Activated naive CD8-positive, alpha-beta T cell treated with anti-CD3 and anti-CD28 coated beads, Interleukin-2, amount 50 U/mL, for 24 hours (primary cell): ENCODE data around the gene MAPK1.
A peak's percentile ranks its signal among the peaks of the same experiment; 100 is the strongest.
"Not testable (repeated sequence)": the region's sequence is repeated elsewhere in the genome, so short reads cannot be mapped to it uniquely, and the experiment has no call there.

ENCODE experiments used
- ATAC-seq: fragments of 150-1000 bp; cut with Tn5 transposase; one replicate; pipeline ENCODE4 v1.10.0; 2021
- DNase-seq: peaks from one replicate; pipeline ENCODE4 v3.0.0; 2021
- H3K27ac Mint-ChIP-seq: one replicate; pipeline ENCODE4 v1.8.0; 2021; ENCODE audit warnings: mild to moderate bottlenecking, mixed read lengths
- H3K27me3 Mint-ChIP-seq: one replicate; pipeline ENCODE4 v1.8.0; 2021; ENCODE audit warnings: mixed read lengths
- H3K36me3 Mint-ChIP-seq: one replicate; pipeline ENCODE4 v1.8.0; 2021; ENCODE audit warnings: low read depth, mixed read lengths
- H3K4me1 Mint-ChIP-seq: one replicate; pipeline ENCODE4 v1.8.0; 2021; ENCODE audit warnings: mixed read lengths
- H3K4me3 Mint-ChIP-seq: one replicate; pipeline ENCODE4 v1.8.0; 2021; ENCODE audit warnings: mild to moderate bottlenecking, moderate library complexity, mixed read lengths
- H3K9me3 Mint-ChIP-seq: one replicate; pipeline ENCODE4 v1.8.0; 2021; ENCODE audit warnings: mixed read lengths

Gene MAPK1

GRCh38 chr22:21867528-21868266 lies at the start of gene MAPK1:
TSS of gene MAPK1 (minus strand) at chr22:21867645. CDS start at chr22:21867440, 205 bp downstream.
- H3K27ac Mint-ChIP-seq: peak within 1 kb of the TSS; percentile 99
- H3K4me3 Mint-ChIP-seq: peak within 1 kb of the TSS; percentile 96
- H3K27me3 Mint-ChIP-seq: no peaks in the 10 kb centered on the region

GRCh38 chr22:21916309-21916918 lies 49.0 kb upstream of the MAPK1 start:
- Mint-ChIP-seq H3K36me3 (no peaks in the 10 kb centered on the region), H3K27me3 (no peaks in the 10 kb centered on the region), H3K27ac (no peak overlapping the region), H3K4me3 (no peak overlapping the region), H3K9me3 (no peaks in the 10 kb centered on the region), H3K4me1 (no peaks in the 10 kb centered on the region)
- no peak for ATAC-seq
- DNase-seq: no peak

More at GRCh38 chr22:21867528-21868266, at the start of gene MAPK1:
- peak; percentile 94 for ATAC-seq
- Mint-ChIP-seq H3K36me3 (peaks cover 14% of the 10 kb centered on the region), H3K9me3 (peaks cover 4% of the 10 kb centered on the region), H3K4me1 (peaks cover 48% of the 10 kb centered on the region)
- peak; percentile 96 for DNase-seq

DNA sequence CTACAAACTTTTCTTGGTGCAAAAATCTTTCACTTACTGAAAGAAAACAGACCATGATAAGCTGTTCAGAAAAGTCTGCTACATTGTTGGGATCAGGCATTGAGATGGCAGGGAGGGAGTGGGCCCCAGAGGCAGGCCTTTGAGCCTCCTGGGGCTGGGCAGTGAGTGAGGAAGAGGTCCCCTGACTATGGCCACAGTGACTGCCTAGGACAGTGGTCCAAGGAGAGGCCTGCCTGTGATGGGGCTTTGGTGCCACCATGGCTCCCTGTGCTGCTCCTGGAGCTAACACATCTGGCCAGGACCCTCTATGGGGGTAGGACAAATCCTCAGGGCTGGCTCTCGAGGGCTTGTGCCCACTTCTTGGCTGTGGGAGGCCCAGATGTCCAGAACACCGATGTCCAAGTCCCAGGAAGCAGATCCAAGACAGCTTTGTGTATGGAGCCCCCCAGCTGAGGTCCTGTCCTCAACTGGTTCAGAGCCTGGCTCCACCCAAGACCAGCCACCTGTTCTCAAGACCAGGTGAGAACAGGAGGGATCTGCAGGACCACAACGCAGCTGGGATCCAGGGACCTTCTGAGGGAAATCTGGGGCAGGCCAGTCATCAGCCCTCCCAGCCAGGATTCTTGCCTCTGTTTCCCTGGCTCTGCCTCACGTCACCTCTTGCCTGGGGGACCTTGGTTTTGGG lies 48.3 kb upstream of the MAPK1 start:
- no peak for ATAC-seq

DNA sequence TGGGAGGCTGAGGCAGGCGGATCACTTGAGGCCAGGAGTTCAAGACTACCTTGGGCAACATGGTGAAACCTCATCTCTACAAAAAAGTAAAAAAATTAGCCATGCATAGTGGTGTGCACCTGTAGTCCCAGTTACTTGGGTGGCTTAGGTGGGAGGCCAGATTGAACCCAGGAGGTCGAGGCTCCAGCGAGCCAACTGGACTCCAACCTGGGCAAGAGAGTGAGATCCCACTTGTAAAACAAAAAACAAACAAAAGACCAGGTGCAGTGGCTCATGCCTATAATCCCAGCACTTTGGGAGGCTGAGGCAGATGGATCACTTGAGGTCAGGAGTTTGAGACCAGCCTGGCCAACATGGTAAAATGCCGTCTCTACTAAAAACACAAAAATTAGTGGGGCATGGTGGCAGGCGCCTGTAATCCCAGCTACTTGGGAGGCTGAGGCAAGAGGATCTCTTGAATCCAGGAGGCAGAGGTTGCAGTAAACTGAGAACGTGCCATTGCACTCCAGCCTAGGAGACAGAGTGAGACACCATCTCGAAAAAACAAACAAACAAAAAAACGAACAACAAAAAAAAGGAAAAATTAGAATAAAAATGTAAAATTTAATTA lies 46.7 kb upstream of the MAPK1 start:
- not testable (repeated sequence) for H3K9me3 Mint-ChIP-seq, H3K4me3 Mint-ChIP-seq, DNase-seq, H3K36me3 Mint-ChIP-seq, H3K27ac Mint-ChIP-seq, H3K27me3 Mint-ChIP-seq, ATAC-seq, H3K4me1 Mint-ChIP-seq

More for the DNA sequence above, 48.3 kb upstream of the MAPK1 start:
- Mint-ChIP-seq H3K4me1 (no peaks in the 10 kb centered on the region), H3K9me3 (no peaks in the 10 kb centered on the region), H3K36me3 (no peaks in the 10 kb centered on the region), H3K27me3 (no peaks in the 10 kb centered on the region), H3K27ac (no peak overlapping the region), H3K4me3 (no peak overlapping the region)
- DNase-seq: no peak

GRCh38 chr22:21910367-21910766 lies 42.9 kb upstream of the MAPK1 start:
- H3K27me3 Mint-ChIP-seq, ATAC-seq, H3K27ac Mint-ChIP-seq, H3K36me3 Mint-ChIP-seq, H3K4me3 Mint-ChIP-seq, H3K9me3 Mint-ChIP-seq, H3K4me1 Mint-ChIP-seq, DNase-seq: not testable (repeated sequence)

DNA sequence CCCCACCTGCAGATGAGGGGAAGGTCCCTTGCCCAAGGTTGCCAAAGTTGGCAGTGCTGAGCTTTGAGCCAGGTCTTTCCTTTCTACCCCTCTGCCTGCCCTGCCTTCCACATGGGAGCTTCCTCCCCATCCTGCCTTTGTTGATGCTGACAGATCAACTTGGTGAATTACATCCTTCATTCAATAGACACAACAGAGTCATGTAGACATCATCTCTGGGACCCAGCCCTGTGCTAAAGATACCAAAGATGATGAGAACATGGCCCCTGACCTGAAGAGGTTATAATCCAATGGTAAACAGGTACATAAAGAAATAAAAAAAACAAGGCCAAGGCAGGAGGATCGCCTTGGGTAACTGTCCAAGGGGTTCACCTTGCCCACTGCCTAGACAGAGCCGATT lies 42.4 kb upstream of the MAPK1 start:
- ATAC-seq: no peak
- Mint-ChIP-seq H3K36me3 (no peaks in the 10 kb centered on the region), H3K4me3 (no peak overlapping the region), H3K9me3 (no peaks in the 10 kb centered on the region), H3K27ac (no peak overlapping the region), H3K27me3 (no peaks in the 10 kb centered on the region), H3K4me1 (no peaks in the 10 kb centered on the region)
- no peak for DNase-seq

DNA sequence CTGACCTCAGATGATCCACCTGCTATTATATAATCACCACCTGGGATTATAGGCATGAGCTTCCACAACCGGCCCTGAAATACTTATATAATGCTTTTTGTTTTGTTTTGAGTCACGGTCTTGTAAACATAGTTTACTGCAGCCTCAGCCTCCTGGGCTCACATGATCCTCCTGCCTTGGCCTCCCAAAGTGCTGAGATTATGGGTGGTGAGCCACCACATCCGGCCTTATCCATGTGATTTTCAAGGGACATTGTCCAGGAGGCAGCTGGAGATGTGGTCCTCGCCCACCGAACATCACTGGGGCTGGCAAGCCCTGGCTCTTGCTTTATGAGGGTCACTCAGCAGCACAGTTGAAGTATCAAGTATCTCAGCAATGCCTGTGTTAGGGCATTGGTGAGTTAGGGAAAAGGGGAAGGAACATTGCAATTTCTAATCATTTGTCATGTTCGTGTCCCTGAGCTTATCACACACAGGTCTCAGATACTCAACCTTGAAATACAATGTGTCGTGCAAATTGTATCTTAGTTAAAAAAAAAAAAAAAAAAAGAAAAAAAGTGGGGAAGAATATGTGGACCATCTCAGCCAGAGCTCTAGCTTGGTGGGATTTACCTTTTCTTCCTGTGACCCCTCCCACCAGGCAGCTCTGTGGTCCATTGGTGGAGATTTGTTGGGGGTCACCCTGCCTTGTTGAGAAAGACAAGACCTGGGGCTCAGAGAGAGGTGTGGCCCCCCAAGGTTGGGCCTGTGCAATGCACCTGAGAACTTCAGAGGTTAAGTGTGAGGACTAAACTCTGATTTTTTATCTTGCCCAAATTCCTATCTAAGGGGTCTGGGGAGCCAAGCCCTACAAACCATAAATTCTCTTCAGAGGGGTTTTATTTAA lies 40.4 kb upstream of the MAPK1 start:
- Mint-ChIP-seq H3K27ac (no peak overlapping the region), H3K9me3 (no peaks in the 10 kb centered on the region), H3K4me3 (no peak overlapping the region), H3K4me1 (no peaks in the 10 kb centered on the region), H3K36me3 (no peaks in the 10 kb centered on the region), H3K27me3 (no peaks in the 10 kb centered on the region)
- no peak for ATAC-seq
- no peak for DNase-seq

- H3K4me3 Mint-ChIP-seq, H3K9me3 Mint-ChIP-seq, H3K4me1 Mint-ChIP-seq, DNase-seq, H3K27me3 Mint-ChIP-seq, H3K27ac Mint-ChIP-seq, H3K36me3 Mint-ChIP-seq, ATAC-seq: not testable (repeated sequence)
Observed at GRCh38 chr22:21905234-21905633, 37.8 kb upstream of the MAPK1 start.

DNA sequence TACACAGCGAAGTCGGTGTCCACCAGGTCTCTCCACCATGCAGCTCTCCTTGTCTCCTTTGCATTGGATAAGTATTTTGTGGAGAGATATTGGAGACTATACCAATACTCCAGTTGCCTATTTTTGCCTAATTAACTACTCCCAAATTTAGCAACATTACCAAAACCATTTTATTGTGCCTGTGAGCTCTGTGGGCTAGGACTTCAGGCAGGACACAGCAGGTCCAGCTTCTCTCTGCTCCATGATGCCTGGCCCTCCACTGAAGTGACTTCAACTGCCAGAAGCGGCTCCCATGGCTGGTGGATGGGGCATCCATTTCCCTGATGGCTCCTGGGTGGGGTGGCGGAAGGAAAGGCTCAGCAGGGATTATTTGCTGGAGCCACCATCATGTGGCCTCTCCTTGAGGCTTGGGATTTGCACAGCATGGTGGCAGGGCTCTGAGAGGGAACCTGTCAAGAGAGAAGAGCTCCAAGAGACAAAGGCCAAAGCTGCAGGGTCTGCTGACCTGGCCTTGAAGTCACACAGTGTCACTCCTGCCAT lies 36.9 kb upstream of the MAPK1 start:
- no peak overlapping the region for H3K27ac Mint-ChIP-seq
- H3K4me3 Mint-ChIP-seq: no peak overlapping the region
- H3K36me3 Mint-ChIP-seq: no peaks in the 10 kb centered on the region
- ATAC-seq (no peak), DNase-seq (no peak)
- peaks cover 1% of the 10 kb centered on the region for H3K27me3 Mint-ChIP-seq
- H3K4me1 Mint-ChIP-seq: no peaks in the 10 kb centered on the region
- no peaks in the 10 kb centered on the region for H3K9me3 Mint-ChIP-seq

DNA sequence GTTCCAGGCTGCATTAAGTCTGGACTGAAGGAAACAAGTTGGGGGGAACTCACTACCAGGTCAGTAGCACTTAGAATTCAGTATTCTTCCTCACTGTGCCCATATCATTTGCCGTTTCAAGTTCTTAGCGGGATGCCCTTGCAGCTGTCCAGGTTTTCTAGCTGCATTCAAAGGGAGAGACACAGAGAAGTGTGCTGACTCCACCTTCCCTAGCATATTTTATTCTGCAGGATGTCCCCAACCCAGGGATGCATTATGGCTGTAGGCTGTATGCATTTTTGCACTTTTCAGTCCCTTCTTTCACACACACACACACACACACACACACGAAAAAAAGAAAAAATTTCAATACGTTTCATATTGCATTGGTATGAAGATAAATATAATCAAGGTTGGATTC lies 35.8 kb upstream of the MAPK1 start:
- no peak overlapping the region for H3K27ac Mint-ChIP-seq
- no peak overlapping the region for H3K4me3 Mint-ChIP-seq
- H3K9me3 Mint-ChIP-seq: no peaks in the 10 kb centered on the region
- no peaks in the 10 kb centered on the region for H3K36me3 Mint-ChIP-seq
- H3K4me1 Mint-ChIP-seq: no peaks in the 10 kb centered on the region
- ATAC-seq (no peak), DNase-seq (no peak)
- H3K27me3 Mint-ChIP-seq: peaks cover 1% of the 10 kb centered on the region

GRCh38 chr22:21902296-21903087 lies 35.0 kb upstream of the MAPK1 start:
- no peak for DNase-seq
- peaks cover 1% of the 10 kb centered on the region for H3K27me3 Mint-ChIP-seq
- no peak for ATAC-seq

DNA sequence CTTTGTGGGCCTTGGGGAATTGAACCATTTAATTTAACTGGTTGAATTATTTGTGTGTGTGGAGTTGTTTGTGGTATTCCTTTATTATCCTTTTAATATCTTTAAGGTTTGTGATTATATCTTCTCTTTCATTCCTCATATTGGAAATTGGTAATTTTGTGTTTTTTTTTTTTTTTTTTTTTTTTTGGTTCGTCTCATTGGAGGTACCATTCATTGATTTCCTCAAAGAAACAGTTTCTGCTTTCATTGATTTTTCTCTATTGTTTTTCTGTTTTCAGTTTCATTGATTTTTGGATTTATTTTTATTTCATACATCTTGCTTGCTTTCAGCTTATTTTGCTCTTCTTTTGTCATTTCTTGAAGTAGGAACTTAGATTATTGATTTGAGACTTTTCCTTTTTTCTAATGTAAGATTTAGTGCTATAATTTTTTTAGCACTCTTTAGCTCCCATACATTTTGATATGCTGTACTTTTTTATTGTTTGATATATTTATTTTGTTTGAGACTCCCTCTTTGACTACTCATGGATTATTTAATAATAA lies 31.0 kb upstream of the MAPK1 start:
- no peak for ATAC-seq
- H3K4me1 Mint-ChIP-seq: no peaks in the 10 kb centered on the region
- H3K4me3 Mint-ChIP-seq: no peak overlapping the region
- H3K9me3 Mint-ChIP-seq: no peaks in the 10 kb centered on the region
- no peak for DNase-seq
- H3K36me3 Mint-ChIP-seq: no peaks in the 10 kb centered on the region
- no peak overlapping the region for H3K27ac Mint-ChIP-seq
- H3K27me3 Mint-ChIP-seq: peaks cover 1% of the 10 kb centered on the region

More at GRCh38 chr22:21902296-21903087, 35.0 kb upstream of the MAPK1 start:
- Mint-ChIP-seq H3K27ac (no peak overlapping the region), H3K4me1 (no peaks in the 10 kb centered on the region), H3K9me3 (no peaks in the 10 kb centered on the region), H3K4me3 (no peak overlapping the region), H3K36me3 (no peaks in the 10 kb centered on the region)

- DNase-seq: no peak
- no peaks in the 10 kb centered on the region for H3K36me3 Mint-ChIP-seq
- no peak overlapping the region for H3K27ac Mint-ChIP-seq
- no peak overlapping the region for H3K4me3 Mint-ChIP-seq
- no peak for ATAC-seq
- no peaks in the 10 kb centered on the region for H3K9me3 Mint-ChIP-seq
- H3K27me3 Mint-ChIP-seq: peaks cover 1% of the 10 kb centered on the region
- no peaks in the 10 kb centered on the region for H3K4me1 Mint-ChIP-seq
Observed at GRCh38 chr22:21896951-21897513, 29.6 kb upstream of the MAPK1 start.
